OCI-LY3 (cell line): ENCODE results near the gene TMEM151A.

Experiments
- CTCF ChIP-seq: fragments of 200-600, 300-600 bp; sonication (generic); IDR thresholded peaks from 2 replicates; pipeline ENCODE4 v1.5.1; 2014; ENCODE audit warnings: antibody characterized with exemption, low read length, low read depth
- EZH2phosphoT487 ChIP-seq: fragments of 200-600 bp; shearing (Covaris generic); IDR thresholded peaks from 2 replicates; pipeline ENCODE4 v1.6.1; 2018; ENCODE audit warnings: antibody characterized with exemption, mixed run types, low read depth

- TF ChIP-seq CTCF: no peak
- TF ChIP-seq EZH2phosphoT487: no peak
These were observed 32.0 kb downstream of the TMEM151A start for GRCh38 chr11:66323684-66324083.
